Left renal pelvis (tissue), 4 donors: ENCODE results near the gene CFAP298. TPM values are rescaled to one million over a fixed set of nuclear protein-coding genes. Genes with fewer than 3 reads are reported as not detected.
"Not testable (repeated sequence)": the region's sequence is repeated elsewhere in the genome, so short reads cannot be mapped to it uniquely, and the experiment has no call there.

Experiments used
- DNase-seq, 4 donors: peaks; one replicate each; pipeline ENCODE4 v3.0.0-alpha.2; 2013; ENCODE audit warnings: low read depth in 4 of 4, low spot score in 3 of 4
- polyA plus RNA-seq, 4 donors: library from polyadenylated mRNA; unstranded; fragments of 120-200 nt; gene quantifications; one replicate each; pipeline ENCODE4 v1.2.1, GENCODE V29; 2013; ENCODE audit not compliant: insufficient read length in 4 of 4

The CFAP298 gene, protein sequence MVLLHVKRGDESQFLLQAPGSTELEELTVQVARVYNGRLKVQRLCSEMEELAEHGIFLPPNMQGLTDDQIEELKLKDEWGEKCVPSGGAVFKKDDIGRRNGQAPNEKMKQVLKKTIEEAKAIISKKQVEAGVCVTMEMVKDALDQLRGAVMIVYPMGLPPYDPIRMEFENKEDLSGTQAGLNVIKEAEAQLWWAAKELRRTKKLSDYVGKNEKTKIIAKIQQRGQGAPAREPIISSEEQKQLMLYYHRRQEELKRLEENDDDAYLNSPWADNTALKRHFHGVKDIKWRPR
- 10 to 100 TPM; 39.5 to 81.1 (median 65.7) TPM for polyA plus RNA-seq

DNA sequence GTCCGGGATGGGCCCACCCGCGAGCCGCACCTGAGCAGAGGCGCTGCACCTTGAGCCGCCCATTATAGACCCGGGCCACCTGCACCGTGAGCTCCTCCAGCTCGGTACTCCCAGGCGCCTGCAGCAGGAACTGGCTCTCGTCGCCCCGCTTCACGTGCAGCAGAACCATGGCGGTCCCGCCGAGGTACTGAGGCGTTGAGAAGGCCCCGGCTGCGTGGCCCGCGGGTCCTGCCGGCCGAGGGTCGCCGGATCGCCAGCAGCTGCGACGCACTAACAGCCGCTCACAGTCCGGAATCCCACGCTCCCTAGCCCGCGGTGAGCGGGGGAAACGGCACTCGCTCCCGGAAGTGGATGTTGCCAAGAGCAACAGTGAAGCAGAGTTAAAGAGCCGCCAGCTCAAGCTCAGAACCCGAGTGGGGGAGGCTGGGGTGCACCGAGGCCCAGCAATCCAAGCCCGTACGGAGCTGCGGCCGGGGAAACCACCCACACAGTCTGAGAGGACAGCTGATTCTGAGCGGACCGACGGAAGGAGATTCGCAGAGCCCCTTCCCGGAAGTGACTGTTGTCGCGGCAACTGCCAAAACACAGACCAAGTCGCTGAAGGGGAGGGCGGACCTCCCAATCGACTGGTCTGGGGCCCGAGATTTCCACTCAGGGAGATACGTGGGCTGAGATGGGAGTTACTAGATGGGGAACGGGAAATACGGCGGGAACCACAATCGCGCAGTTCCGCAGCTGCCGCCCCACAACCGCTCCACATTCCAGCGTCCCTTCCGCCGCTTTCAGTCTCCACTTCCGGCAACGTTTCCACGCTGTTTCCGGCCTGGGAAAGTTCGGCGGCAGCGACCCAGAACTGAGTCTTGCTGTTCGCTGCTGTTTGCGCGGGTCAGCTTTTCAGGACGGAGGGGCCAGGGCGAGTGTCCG, at the start of gene CFAP298:
TSS of gene CFAP298 (minus strand) at position 303 of the 924 bp plus-strand sequence. CDS start at position 169, 134 bp downstream.
- peak; percentile 87 to 91 (median 88) for DNase-seq

DNA sequence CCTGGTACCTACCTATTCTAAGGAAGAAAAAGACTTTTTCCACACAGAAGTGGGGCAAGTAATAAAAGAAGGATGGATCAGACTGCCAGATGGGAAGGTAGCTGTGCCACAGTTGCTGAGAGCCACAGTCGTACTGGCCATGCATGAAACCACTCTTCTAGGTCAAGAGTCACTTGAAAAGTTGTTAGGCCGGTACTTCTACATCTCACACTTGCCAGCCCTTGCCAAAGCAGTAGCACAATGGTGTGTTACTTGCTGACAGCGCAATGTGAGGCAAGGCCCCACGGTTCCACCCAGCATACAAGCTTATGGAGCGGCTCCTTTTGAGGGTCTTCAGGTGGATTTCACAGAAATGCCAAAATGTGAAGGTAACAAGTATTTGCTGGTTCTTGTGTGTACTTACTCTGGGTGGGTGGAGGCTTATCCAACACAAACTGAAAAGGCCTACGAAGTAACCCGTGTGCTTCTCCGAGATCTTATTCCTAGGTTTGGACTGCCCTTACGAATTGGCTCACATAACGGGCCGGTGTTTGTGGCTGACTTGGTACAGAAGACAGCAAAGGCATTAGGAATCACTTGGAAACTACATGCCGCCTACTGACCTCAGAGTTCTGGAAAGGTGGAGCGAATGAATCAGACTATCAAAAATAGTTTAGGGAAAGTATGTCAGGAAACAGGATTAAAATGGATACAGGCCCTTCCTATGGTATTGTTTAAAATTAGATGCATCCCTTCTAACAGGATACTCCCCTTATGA, 49.0 kb upstream of the CFAP298 start:
- not testable (repeated sequence) for DNase-seq

DNA sequence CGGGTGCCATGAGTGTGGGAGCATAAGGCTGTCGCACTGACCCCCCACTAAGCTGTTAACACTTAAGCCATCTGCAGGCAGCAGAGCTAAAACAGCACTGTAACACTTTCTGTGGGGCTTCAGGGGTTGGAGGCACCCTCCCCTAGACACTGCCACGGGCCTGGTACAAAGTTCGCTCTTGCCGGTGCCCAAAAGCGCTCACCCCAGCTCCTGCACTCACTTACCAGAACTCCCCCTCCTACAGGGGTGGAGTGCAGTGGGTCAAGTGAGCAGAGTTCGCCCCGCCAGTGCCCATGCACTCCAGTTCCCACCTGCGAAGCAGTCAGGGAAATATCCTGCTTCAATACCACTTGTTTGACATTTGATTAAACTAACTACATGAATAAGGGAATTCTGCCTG, 46.3 kb upstream of the CFAP298 start:
- DNase-seq = no peak

DNA sequence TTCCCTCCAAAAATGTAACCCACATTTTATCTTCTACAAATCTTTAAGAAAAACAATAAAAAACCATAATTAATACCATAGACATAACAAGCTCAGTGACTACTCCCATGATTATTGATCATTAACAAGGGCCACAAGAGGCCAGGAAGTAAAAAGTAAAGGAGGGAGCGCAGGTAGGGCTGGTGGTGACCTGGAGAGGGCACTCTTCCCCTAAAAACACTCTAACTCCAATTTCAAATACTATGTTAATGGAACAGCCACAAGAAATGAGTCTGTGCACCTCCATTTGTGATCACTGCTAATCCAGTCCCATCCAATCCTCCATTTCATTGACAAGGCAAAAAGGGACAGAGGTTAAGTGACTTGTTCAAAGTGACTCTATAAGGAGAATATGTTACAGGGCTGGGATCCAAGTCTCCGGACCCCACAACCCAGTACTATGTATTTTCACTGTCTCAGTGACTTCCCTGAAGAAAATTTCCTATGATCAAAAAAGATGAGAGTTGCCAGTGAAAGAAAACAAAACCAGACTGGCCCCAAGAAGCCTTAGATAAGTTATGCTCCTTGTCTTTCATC, 41.2 kb upstream of the CFAP298 start:
- no peak for DNase-seq

DNA sequence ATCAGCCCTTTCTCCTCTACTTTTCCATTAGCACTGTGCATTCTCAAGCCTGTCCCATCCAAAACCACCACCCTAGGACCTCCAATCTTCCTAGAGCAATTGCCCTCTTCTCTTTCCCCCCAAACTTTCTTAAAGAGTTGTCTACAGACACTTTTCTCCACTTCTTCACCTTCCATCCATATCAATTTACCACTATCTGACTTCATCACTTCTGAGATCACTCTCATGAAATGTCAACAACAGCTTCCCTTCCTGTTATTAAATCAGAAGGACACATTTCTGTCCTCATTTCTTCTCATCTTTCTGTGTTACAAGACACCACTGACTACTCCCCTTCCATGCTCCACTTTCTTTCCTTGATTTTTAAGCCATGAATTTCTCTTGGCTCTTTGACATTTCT, 36.0 kb upstream of the CFAP298 start:
- no peak for DNase-seq

DNA sequence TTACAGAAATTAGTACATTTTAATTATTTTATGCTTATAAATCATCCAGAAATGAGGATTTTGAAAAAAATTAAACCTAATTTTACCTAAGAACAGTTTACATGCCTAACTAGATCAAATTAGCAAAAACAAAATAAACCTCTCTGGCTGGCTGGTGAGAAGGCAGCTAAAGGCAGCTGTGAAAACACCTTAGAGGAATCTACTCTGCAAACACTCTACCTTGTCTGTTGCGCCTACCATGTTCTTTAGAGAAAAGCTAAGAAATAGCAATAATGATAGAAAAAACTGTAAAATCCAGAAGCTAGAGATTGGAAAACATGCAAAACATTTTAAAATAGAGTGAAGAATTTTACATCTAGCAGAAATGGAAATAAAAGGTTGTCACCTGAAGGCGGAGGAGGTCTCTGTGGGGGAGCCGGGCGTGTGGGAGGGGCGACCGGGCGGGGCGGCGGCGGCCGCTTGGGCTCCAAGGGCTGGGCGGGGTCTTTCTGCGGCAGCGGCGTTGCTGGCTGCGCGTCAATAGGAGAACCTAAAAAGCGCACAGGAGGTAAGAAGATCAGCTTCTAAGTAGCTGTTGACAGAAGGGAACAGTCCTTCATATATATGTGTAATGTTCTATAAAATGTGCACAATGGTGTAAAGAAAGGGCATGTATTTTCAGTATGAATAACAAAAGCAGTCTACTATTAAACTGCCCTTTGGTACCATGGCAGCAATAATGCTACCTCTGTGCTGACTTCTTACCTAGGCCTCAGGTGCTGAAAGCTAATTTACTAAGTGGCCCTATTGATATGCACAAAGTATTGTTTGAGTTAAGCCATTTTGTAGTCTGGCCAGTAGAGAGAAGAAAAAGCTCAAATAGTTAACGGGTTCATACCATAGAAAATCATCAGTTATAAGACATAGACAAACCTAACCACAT, 33.3 kb upstream of the CFAP298 start:
- no peak for DNase-seq

DNA sequence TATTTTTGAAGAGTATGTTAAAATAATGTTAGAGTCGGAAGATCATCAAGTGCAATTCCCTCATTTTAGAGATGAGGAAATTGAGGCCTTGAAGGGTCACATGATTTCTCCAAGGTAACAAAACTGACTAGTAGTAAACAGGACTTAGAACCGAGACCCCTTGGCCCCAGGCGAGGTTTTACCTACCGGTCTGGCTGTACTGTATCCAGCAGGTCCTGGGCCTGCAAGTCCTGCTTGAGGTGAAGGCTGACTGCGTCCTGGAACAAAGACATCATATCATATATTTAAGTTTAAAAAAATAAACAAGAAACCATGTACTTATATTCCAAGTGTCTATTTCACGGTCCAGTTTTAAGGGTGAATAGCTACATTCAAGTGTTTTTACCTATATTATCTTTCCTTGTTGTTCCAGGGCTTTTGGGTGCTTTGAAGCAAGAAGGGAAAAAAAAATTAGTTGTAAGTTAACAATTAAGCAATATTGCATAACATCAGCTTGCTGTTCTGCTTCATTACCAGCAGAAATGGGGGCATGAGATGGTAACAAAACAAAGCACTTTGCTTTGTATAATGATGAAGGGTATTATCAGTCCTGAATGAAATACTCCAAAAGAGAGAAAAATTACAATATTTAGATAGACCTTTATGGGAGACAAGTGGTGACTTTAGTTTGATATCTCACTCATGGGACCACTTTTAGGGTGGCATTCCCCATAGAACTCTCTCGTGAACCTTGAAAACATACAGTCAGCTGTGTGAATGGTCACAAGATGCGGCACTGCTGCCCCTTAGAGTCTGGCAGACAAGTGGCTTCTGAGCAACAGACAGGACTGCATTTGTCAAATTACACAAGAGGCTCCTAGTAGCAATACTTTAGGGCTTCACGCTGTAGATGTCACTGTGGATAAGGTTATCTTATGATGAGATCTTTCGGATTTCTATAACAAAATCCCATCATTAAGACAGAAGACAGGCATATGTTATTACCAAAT, 29.8 kb upstream of the CFAP298 start:
- no peak for DNase-seq

DNA sequence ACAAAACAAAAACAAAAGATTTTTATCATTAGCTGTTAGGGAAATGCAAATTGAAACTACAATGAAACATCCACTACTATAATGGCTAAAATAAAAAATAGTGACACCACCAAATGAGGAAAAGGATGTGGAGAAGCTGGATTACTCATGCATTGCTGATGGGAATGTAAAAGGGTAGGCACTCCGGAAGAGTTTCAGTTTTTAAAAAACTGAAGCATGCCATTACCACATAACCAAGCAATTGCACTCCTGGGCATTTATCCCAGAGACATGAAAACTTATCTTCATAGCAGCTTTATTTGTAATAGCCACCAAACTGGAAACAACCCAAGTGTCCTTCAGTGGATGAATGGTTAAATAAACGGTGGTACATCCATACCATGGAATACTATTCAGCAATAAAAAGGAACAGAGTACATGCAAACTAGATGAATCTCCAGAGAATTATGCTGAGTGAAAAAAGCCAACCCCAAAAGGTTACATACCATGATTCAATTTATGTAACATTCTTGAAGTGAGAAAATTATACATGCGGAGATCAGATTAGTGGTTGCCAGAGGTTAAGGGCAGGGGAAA, 14.5 kb upstream of the CFAP298 start:
- no peak for DNase-seq

DNA sequence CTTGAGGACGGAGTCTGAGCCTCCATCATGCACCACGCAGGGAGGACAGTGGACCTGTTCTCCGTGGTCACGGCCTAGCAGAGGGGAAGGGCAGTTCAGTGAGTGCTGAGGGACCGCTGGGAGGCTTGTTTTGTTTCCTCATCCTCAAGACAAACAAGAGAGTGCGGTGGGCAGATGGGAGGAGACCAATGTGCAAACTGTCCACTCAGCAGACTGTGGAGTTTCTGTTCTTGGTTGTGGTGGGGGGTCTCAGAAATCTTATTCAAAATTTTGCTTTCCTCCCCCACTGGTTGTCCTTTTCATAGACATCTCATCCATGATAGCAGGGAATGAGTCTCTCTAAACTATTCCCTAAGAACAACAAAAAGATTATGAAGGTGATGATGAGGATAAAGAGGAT, 6.0 kb upstream of the CFAP298 start:
- DNase-seq = not testable (repeated sequence)

DNA sequence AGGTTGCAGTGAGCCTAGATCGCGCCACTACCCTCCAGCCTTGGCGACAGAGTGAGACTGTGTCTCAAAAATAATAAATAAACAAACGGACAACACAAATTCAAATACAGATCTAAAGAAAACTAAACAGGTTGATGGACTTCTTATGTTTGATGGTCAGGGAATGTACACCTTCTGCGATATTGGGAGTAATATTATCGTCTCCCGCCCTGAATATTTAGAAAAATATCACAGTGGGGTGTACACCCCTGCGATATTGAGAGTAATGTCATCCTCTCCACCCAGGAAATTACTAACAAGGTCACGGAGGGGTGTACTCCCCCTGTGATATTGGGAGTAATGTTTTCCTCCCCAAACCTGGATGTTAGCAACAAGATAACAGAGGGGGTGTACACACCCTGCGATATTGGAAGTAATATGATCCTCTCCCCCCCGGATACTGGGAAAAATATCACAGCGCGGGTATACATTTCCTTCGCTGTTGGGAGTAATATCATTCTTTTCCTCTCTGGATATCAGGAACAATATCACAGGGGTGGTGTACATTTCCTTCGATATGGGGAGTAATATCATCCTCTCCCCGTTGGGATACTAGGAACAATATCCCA, 1.4 kb upstream of the CFAP298 start:
- no peak for DNase-seq

DNA sequence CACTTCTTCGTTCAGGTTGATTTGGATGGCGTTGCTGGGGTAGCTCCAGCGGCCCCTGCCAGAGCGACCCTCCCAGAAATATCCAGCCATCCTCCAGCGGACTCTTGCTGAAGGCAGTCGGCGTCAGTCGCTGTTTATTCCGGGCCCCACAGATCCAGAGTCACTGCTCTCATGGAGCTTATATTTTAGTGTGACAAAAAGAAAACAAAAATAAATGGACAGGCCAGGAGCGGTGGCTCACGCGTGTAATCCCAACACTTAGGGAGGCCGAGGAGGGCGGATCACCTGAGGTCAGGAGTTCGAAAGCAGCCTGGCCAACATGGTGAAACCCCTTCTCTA, 791 bp upstream of the CFAP298 start:
- DNase-seq = no peak

DNA sequence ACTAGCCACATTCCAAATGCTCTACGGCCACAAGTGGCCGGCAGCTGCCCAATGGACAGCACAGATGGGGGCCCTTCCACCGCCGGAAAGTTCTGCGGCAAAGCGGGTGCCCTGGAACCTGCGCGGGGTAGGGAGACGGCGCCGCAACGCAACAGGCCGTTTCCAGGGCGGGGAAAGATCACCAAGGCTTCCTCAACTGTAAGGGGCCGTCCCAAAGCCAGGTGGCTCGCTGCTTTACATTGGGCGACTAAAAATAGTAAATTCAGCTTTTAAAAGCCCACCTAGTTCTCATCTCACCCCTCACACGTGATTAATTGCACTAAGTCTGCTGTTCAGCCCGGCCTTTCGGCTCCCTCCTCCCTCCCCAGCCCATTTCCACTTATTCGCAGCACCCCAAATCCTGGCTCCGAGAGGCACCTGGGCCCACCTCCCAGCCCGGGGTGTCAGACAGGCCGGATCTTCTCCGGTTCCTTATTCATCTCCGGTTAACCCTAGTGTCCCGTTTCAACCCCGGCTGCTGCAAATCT, 643 bp downstream of the CFAP298 start:
- DNase-seq = no peak

DNA sequence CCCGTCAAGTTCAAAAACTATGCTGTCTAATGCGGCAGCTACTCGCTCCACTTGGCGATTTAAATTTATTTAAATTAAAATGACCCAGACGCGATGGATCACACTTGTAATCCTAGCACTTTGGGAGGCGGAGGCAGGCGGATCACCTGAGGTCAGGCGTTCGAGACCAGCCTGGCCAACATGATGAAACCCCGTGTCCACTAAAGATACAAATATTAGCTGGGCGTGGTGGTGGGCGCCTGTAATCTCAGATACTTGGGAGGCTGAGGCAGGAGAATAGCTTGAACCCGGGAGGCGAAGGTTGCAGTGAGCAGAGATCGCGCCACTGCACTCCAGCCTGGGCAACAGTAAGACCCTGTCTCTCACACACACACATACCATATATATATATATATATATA, 1.2 kb downstream of the CFAP298 start:
- DNase-seq = not testable (repeated sequence)

DNA sequence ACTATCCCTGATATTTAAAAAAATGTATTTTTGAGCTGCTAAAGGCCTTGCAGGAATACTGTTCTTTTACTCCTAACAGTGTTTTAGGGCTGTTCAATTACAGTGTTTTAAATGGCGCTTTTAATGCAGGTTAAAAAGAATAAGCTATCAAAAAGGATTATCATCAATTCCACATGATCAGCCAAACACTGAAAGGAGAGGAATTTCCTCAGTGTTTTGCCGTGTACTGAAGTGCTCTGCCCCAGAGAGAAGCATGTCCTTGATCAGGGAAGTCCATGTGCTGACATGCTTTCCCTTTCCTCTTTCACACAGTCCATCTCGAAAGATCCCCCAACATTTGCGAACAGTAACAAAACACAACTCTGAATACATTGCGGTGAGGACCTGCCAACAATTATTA, 3.3 kb downstream of the CFAP298 start:
- DNase-seq = no peak

DNA sequence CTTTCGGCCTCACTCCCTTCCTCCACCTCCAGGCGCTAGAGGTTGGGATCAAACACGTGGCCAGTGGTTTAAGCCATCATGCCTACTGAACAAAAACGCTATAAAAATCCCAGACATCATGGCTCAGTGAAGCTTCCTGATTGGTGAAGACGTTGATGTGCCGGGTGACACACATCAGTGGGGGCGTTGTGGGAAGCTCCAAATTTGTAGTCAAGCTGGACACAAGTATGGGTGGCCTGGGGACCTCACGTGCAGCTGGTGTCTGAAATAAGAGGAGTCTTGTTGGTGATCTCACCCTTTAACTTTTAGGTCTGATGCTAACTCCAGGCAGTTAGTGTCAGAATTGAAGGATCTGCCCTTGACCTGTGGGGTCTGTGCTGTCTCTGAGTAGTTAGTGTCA, 6.7 kb downstream of the CFAP298 start:
- DNase-seq = no peak

DNA sequence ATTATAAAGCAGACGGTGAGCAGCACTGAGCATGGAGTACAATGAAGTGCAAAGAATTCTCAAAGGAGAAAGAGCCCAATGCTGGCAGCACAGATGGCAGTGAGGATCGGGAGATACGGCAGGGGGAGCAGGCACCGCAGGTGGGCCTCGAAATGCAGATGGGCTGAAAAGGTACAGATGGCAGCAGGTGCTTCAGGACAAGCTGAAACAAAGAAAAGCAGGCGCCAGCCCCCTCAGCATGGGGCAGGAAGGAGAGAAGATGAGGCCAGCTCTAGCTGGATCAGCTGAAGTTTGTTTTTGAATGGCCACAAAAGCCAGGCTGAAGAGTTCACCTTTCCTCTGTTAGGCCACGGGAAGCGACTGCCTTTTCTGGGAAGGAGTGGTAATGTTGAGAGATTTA, 7.7 kb downstream of the CFAP298 start:
- DNase-seq = no peak

DNA sequence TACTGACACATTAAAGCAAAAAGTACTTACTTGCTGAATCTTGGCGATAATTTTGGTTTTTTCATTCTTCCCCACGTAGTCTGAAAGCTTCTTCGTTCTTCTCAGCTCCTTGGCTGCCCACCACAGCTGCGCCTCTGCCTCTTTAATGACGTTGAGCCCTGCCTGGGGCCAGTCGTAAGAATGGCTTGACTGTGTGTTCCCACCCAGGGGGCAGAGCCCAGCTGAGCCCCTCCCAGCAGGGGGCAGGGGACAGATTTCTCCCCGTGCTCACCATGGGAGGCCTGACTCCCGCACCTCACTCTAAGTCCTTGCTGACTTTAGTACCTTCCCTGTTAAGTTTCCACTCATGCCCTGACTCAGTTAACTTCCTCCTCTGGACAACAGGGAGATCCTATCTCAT, 9.0 kb downstream of the CFAP298 start:
- DNase-seq = no peak

DNA sequence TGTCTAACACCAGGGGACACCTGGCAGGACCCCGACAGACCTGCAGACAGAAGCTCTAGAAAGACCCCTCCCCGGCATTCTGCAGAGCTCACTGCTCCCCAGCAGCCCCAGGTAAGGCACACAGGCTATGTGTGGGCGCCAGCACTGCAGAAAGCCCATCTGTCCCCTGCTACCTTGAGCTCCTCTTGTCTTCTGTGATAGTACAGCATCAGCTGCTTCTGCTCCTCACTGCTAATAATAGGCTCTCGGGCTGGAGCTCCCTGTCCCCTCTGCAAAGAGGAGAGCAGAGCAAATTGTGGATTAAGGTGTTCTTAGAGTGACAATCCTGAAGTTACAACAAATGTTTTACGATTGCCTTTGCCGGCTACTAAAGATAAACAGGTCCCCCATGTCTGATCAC, 10.1 kb downstream of the CFAP298 start:
- DNase-seq = no peak
